NK-92 treated with Interleukin-12 subunit alpha and Interleukin-12 subunit beta, amount 100 ng/mL, for 24 hours (cell line): Measurements from ENCODE around the gene TRAIP.
"Not testable (repeated sequence)": the region's sequence is repeated elsewhere in the genome, so short reads cannot be mapped to it uniquely, and the experiment has no call there.

Source experiments
- DNase-seq: peaks from one replicate; lab custom pipeline; 2025; lab: John Stamatoyannopoulos, UW

TRAIP gene

GRCh38 chr3:49823131-49823530, 33.2 kb downstream of the TRAIP start:
- not testable (repeated sequence) for DNase-seq

DNA sequence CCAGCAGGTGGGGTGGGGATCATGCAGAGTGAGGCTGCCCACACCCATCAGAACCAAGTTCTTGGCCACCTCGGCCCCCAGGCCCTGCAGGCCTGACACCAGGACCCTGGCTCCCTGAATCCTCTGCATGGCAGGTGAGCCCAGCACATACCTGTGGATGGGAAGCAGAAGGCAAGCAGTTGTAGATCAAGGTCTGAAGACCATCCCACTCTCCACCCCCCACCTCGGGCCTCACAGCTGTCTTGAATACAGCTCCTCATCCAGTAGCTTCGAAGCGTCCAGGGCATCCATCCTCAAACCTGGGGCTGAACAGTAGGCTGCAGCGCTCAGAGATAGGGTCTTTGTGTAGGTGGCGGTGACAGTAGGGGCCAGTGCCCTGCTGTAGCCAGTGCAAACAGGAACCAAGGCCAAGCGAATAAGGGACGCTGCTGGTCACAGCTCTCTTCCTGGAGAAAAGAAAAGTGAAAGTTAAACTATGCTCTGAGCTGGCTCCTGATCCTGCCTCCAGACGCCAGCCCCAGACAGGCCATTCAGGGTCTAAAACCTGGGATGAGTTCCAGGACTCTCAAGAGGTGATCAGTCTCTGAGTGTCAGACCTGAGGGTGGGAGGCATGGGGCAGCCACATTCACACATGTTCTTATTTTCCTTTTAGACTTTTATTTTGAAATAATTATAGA, 42.7 kb downstream of the TRAIP start, which contains the start of gene UBA7:
Gene UBA7, minus strand, starts transcription at position 457 of the 678 bp plus-strand sequence. Its CDS starts 166 bp downstream, at position 291.
- DNase-seq, result no peak

DNA sequence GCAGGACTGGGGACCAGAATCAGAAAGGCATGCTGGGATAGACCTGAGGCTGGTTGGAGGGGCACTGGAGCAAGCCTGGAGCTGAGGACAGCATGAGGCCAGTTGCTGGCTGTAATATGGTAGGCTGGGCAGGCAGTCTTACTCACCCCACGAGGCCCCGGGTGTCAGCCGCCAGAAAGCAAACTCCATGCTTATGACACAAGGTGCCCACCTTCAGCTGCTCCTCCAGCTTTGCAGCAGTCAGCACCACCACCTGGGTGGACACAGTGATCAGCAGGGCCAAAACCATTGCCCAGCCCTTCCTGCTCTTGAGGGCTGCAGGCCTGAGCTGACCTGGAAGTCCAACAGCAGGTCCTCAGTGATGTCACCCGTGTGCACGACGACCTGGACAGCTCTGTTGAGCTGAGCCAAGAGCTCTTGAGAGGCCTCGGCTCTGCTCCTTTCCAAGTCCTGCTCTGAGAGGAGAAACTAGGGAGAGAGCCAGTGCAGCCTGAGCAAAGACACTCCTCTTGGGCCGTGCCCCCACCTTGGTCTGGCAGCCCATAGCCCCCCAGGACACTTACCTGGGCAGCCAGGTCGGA, 43.4 kb downstream of the TRAIP start:
- DNase-seq, result no peak

- no peak for DNase-seq
These were observed 48.8 kb downstream of the TRAIP start for GRCh38 chr3:49807431-49808114.

DNA sequence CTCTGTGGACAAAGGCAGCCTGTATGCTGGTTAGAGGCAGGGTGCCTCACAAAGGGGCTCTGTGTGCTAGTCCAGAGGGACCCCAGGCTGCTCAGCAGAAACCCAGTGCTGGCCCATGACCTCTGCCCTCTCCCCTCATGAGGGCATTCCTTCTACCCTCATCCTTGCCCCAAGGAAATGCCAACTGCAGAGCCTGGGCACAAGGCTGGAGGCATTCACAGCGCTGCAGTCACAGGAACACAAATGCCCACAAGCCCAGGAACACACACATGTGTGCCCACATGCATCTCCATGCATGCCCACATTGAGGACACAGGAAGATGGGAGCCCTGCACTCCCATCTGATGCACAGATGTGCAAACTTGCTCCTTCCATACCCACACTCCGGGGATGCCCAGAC, 49.5 kb downstream of the TRAIP start:
- no peak for DNase-seq

DNA sequence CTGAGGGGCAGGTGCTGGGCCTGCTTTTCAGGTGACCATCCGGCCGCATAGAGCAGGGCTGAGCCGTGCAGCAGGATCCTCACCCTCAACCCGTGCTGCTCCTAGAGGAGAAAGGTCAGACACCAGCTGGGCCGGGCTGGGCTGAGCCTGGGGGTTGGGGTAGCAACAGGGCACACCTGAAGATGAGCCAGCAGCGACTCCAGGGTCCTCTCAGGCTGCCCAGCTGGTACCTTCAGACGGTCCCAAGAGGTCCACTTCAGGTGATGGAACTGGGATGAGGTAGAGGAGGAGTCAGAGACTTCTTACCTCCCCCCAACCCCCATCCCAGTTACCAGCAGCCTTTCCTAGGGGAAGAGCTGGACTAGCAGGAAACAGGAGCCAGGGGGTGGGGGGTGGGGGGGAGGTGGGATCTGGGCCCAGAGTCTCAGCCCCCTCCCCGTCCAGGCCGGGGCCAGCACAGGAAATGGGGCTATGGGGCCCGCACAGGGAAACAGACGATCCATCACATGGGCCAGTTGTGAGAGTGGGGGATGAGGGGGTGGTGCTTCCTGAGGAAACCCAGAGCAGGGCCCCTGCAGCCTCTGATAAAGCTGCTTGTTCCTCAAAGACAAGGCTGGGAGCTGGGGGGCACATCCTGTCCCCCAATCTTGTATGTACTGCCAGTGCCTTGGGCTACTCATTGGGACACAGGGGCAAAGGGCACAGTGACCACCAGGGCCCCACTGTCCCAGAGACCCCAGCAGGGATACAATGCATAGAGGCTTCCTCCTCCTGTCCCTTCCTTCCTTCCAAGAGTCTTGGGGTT, 50.3 kb downstream of the TRAIP start:
- no peak for DNase-seq

- no peak for DNase-seq
These were observed 51.0 kb downstream of the TRAIP start for GRCh38 chr3:49805367-49805782.

DNA sequence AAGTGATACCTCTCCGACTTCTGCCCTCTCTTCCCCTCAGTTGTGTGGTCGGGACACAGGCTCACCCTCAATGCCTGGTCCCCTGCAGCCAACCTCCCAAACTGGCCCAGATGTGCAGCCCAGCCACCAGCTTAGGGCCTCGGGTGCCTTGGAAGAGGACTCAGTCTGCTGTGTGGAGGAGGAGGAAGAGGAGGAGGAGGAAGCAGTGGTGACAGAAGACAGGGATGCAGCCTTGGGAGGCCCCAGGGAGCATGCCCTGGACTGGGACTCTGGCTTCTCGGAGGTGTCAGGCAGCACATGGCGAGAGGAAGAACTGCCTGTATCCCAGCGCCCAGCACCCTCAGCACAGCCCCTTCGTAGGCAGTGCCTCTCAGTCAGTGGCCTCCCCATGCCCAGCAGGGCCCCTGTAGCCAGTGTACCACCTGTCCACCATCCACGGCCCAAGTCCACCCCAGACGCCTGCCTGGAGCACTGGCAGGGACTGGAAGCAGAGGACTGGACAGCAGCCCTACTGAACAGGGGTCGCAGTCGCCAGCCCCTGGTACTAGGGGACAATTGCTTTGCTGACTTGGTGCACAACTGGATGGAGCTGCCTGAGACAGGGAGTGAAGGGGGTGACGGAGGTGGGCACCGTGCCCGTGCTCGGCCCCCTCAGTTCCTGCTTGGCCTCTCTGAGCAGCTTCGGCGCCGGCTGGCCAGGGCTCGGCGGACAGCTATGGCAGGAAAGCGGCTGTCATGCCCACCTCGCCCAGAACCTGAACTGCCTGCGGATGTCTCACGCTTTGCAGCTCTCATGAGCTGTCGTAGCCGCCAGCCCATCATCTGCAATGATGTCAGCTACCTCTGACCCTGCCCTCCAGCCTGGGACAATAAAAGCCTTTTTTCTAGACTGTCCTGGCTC, 52.0 kb downstream of the TRAIP start:
- DNase-seq, result no peak

DNA sequence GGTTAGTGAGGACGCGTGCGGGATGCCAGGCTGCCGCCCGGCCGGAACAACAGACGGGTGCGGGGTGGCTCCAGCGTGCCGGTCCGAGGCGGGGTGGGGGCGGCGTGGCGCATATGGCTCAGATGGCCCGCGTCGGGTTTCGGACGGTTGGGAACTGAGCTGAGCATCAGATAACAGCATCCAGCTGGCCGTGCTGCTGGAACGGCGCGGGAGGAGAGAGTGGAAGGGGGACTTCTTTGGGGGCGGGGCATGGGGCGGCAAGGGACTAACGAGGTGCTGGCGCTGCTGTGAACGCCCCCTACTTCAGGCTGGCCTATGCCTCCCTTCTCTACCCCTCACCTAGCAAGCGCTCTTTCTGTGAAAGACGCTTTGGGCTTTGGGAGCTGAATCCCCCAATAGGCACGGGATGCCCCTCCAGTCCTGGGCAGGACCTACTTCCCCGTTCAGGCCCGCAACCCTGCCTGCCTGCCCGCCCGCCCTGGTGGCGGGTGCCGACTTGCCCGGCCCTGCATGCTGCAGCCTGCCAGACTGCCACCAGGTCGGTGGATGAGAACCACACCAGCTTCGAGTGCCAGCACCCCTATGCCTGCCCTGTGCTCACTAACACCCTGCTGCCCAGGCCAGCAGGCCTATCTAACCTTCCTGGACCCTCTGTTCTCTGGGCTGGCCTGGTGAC, 52.8 kb downstream of the TRAIP start:
- DNase-seq, result no peak

DNA sequence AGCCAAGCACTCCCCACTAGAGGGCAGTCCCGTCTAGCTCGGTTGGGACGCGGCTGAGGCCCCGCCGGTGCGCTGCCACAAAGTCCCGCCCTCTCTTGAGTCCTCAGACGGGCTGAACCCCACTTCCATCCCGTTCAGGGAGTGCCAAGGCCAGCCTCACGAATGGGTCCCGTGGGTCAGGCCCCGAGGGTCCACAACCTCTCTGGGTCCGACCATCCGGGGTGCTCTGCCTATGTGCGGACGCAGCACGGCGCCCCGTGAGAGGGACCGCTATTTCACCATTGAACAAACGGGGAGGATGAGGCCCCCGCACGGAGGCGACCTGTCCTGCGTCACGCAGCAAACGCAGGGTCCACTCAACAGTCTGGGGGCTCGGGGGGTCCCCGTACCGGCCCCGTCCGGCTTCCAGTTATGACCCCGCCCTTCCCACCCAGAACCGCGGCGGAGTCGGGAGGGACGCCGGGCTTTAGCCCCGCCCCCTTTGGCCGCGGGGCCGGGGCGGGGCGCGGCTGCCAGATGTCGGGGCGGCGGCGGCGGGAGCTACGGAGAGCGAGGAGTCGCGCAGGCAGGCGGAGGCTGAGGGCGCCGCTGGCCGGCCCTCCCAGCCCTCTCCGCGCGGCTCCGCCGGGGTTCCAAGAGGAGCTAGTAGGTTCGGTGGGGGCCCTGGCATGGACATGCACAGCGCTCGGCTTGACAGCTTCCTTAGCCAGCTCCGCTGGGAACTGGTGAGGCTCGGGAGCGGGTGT, 53.5 kb downstream of the TRAIP start, which contains the start of gene INKA1:
Gene INKA1, plus strand, starts transcription at position 543 of the 746 bp plus-strand sequence. Its CDS starts 132 bp downstream, at position 675.
- DNase-seq, result peak; percentile 57

- DNase-seq, result no peak
These were observed 55.2 kb downstream of the TRAIP start for GRCh38 chr3:49801160-49801559.

GRCh38 chr3:49799761-49800160, 56.6 kb downstream of the TRAIP start, which contains the start of gene CDHR4:
CDHR4 (minus strand) TSS chr3:49799873; CDS start chr3:49799812, 61 bp downstream.
- DNase-seq, result no peak

DNA sequence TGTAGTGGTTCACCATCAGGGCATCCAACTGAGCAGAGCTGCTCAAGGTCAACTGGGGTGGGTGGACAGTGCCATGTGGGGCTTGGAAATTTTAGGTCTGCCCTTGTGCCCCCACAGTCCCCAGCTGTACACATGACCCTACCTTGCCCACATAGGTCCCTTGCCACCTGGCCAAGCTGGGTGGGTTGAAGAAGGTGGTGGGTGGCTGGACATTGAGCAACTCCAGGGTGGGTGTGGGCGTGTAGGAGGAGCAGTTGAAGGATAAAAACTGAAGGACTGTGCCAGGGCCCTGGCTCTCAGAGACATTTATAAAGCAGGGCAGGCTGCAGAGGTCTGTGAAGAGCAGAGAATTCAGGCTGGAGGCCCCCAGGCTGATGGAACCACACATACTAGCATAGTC, 57.3 kb downstream of the TRAIP start:
- DNase-seq, result no peak

GRCh38 chr3:49794926-49795905, 61.1 kb downstream of the TRAIP start:
- no peak for DNase-seq

- DNase-seq, result no peak
These were observed 61.9 kb downstream of the TRAIP start for GRCh38 chr3:49794431-49794830.

GRCh38 chr3:49793486-49794085, 62.8 kb downstream of the TRAIP start:
- no peak for DNase-seq

DNA sequence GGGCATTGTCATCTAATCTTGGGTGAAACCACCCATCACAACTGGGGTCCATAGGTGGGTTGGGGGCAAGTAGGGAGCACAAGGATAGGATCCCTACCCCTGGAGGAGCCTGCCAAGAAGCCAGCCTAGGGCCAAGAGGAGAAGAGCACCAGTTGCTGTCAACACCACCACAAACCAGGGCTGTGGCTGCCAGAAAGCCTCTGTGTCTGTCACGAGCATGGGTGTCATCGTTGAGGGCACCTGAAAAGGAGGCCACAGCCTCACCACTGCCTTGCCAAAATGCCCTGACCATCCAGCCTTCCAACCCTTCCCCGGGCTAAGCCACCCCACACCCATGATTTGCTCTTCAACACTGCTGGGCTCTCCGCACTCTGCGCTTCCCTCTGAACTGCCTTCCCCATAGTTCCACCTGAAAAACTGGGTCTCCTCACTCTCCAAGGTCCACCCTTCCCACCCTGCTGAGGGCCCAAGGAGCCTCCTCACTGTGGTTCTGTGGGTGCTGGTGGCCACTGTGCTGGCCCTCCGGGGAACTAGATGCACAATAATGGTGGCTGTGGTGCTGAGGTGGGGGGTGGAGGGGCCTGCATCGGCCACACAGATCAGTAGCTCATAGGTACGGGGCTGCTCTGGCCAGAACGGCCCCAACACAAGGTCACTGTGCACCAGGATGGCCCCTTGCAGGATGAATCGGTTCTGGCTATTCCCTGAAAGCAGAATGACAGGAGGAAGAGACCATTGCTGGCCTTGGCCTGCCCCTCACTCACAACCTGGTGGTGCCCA, 63.8 kb downstream of the TRAIP start:
- DNase-seq, result no peak
